Tibial nerve (tissue), 4 donors: ENCODE data around the gene ZNF765. TPM values are rescaled to one million over a fixed set of nuclear protein-coding genes. Genes with fewer than 3 reads are reported as not detected.
"Not testable (repeated sequence)": the region's sequence is repeated elsewhere in the genome, so short reads cannot be mapped to it uniquely, and the experiment has no call there.

ENCODE experiments used
- DNase-seq, 2 donors: peaks; one replicate each; pipeline ENCODE4 v3.0.0-alpha.2; 2019; ENCODE audit warnings: low spot score in 2 of 2
- H3K27ac ChIP-seq, 4 donors: fragments of 200-600 bp; sonication (generic) in 3 of 4; one replicate each; pipeline ENCODE4 v1.5.1; 2017 to 2019; ENCODE audit warnings: mild to moderate bottlenecking in 1 of 4
- H3K27me3 ChIP-seq, 2 donors: fragments of 200-600 bp; sonication (generic) in 1 of 2; one replicate each; pipeline versions ENCODE4 v1.5.1 to v1.6.0; 2017 to 2019
- H3K36me3 ChIP-seq, 3 donors: fragments of 200-600 bp; sonication (generic); one replicate each; pipeline ENCODE4 v1.5.1; 2018 to 2019
- H3K4me1 ChIP-seq, 4 donors: fragments of 200-600 bp; sonication (generic) in 3 of 4; one replicate each; pipeline ENCODE4 v1.5.1; 2017 to 2019
- H3K4me3 ChIP-seq, 4 donors: fragments of 200-600 bp; sonication (generic) in 3 of 4; one replicate each; pipeline ENCODE4 v1.5.1; 2017 to 2019; ENCODE audit warnings: mild to moderate bottlenecking in 1 of 4, moderate library complexity in 1 of 4
- H3K9me3 ChIP-seq, 4 donors: fragments of 200-600 bp; sonication (generic) in 3 of 4; one replicate each; pipeline ENCODE4 v1.5.1; 2017 to 2019
- EP300 ChIP-seq, 2 donors: sonication (generic); formaldehyde crosslinking; IDR thresholded peaks; one replicate each; pipeline ENCODE4 v1.6.1; 2017; ENCODE audit warnings: antibody characterized with exemption in 2 of 2, mild to moderate bottlenecking in 1 of 2
- POLR2A ChIP-seq, 2 donors: fragments of 450-650 bp; IDR thresholded peaks; one replicate each; pipeline ENCODE4 v1.6.1; 2017; ENCODE audit warnings: antibody characterized with exemption in 2 of 2, mild to moderate bottlenecking in 2 of 2, moderate library complexity in 2 of 2
- WGBS, 2 donors: methylation state at CpG; one replicate each; pipeline ENCODE4 v1.1.5; 2018; 5-methylcytosine and 5-hydroxymethylcytosine counted together
- total RNA-seq, 4 donors: library from RNA; depleted of rRNA; stranded (reverse); fragments of >200 nt; gene quantifications; one replicate each; pipeline ENCODE4 v1.1.0, GENCODE V29; 2016
- TF ChIP-seq, protein P1 (sequence below), 5 experiments: fragments of 200-600 bp in 3 of 5; fragments of 450-650 bp in 2 of 5; sonication (generic) in 3 of 5; IDR thresholded peaks; one replicate each; pipeline ENCODE4 v1.5.1; 2016 to 2019; ENCODE audit warnings: antibody characterized with exemption in 5 of 5, mild to moderate bottlenecking in 3 of 5, moderate library complexity in 2 of 5

ZNF765 gene
- total RNA-seq, 4 donors from 2014 or later: 7.2 to 16.5 (median 10.1) TPM

DNA sequence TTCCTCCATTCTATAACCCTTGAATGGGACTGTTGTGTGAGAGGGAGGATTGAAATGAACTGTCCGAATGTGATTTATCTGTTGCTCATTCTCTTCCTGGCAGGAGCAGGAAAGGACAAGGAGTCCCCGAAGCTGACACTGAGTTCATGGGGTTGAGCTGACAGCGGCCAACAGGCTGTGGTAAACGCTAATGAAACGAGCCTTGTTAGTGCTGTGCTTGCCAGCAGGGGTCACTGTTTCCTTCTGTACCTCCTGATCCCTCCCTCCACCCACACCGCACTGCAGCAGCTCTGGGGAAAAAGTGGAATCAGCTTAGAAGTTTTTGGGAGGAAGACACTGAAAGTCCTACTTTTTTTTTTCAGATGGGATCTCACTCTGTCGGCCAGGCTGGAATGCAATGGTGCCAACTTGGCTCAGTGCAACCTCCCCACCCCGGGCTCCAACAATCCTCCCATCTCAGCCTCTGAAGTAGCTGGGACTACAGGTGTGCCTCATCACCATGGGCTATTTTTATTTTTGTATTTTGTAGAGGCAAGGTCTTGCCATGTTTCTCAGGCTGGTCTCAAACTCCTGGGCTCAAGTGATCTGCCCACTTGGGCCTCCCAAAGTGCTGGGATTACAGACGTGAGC lies 30.1 kb downstream of the ZNF765 start:
- Histone ChIP-seq H3K27ac (no peak overlapping the region), H3K4me1 (peaks cover 0 to 7% (median 0%) of the 10 kb centered on the region in 4 donors), H3K4me3 (no peak overlapping the region), H3K9me3 (no peaks in the 10 kb centered on the region), H3K27me3 (no peaks in the 10 kb centered on the region), H3K36me3 (no peaks in the 10 kb centered on the region)
- TF ChIP-seq EP300 (IDR thresholded peaks at IDR 0.05) (peak in 1 of 2 donors; percentile 26), POLR2A (IDR thresholded peaks at IDR 0.05) (no peak)
- TF ChIP-seq, protein P1, sequence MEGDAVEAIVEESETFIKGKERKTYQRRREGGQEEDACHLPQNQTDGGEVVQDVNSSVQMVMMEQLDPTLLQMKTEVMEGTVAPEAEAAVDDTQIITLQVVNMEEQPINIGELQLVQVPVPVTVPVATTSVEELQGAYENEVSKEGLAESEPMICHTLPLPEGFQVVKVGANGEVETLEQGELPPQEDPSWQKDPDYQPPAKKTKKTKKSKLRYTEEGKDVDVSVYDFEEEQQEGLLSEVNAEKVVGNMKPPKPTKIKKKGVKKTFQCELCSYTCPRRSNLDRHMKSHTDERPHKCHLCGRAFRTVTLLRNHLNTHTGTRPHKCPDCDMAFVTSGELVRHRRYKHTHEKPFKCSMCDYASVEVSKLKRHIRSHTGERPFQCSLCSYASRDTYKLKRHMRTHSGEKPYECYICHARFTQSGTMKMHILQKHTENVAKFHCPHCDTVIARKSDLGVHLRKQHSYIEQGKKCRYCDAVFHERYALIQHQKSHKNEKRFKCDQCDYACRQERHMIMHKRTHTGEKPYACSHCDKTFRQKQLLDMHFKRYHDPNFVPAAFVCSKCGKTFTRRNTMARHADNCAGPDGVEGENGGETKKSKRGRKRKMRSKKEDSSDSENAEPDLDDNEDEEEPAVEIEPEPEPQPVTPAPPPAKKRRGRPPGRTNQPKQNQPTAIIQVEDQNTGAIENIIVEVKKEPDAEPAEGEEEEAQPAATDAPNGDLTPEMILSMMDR (IDR thresholded peaks at IDR 0.05): peak; percentile 66 to 71 (median 70)
- 23 to 24% methylated on average over 9 of the region's 9 CpGs for WGBS, 2 donors
- DNase-seq: peak; percentile 36 to 71

DNA sequence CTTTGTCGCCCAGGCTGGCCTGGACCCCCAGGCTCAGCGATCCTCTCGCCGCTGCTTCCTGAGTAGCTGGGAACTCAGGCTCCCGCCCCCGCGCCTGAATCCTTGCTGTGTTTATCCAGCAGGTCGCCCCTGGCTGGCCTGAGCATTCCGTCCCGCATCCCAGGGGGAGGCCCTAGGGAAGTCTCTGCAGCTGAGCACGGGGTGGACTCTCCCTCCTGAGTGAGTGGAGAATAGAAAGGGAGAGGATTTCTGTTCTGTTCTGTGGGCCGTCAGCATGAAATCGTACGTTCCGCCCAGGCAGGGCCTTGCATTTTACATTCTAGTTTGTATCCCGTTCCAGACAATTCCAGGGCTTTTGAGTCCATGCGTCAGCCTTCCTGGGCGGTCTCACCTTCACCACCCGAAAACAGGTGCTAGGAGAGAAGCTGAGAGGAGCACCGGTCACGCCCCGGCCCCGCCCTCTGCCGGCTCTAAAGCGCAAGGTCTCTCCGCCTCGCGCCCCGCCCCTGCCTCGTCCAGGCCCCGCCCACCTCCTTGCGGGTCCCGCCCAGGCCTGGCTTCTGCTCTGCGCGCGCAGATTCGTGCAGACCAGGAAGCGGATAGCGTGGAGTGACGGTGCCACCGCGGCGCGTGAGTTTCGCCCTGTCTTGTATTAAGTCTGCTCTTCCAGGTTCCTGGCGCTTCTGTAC lies 36.6 kb downstream of the ZNF765 start, which contains the start of gene ZNF761:
TSS of gene ZNF761 (plus strand) at position 586 of the 689 bp plus-strand sequence. CDS start 15,285 bp downstream, outside the sequence.
- TF ChIP-seq EP300 (IDR thresholded peaks at IDR 0.05): peak; percentile 17 to 89
- TF ChIP-seq, protein P1 (IDR thresholded peaks at IDR 0.05): peak; percentile 36 to 70 (median 56)
- peak; percentile 45 to 78 for TF ChIP-seq POLR2A (IDR thresholded peaks at IDR 0.05)
- WGBS, 2 donors: 1 to 2% methylated on average over 29 to 46 of the region's 46 CpGs

DNA sequence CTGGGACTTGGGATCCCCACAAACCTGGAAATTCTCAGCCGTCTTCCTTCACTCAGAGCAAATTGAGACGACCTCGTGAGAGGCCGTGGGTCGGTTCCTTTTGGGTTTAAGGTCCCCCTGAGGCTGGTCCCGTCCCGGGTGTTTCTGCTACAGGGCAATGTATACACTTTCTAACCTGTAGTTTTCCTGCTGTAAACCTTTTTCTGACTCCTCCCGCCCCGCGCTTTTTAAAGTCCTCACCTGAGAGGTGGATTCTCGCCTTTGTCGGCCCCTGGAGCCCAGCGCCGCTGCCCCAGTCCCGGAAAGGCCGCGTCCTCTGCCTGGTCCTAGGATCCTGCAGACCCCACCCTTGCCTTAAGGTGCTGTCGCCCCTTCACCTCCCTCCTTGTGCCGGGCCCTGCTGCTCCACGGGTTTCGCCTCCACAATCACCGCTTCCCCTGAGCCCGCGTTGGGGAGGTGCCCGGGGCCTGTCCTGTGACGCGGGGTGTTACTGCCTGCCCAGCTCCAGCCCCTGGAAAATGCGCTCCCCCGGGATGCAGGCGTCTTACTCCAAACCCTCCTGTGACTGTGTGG lies 37.2 kb downstream of the ZNF765 start:
- Histone ChIP-seq H3K9me3 (no peaks in the 10 kb centered on the region), H3K4me3 (peak overlapping the region; percentile 41 to 79 (median 63)), H3K4me1 (peaks cover 0 to 15% (median 2%) of the 10 kb centered on the region in 4 donors), H3K27me3 (no peaks in the 10 kb centered on the region), H3K36me3 (peaks cover 0 to 31% (median 5%) of the 10 kb centered on the region in 3 donors), H3K27ac (peak overlapping the region in 3 of 4 donors; percentile 56 to 79 (median 62))
- TF ChIP-seq, protein P1 (IDR thresholded peaks at IDR 0.05): no peak
- no peak for TF ChIP-seq EP300 (IDR thresholded peaks at IDR 0.05)
- DNase-seq: no peak
- 0 to 1% methylated on average over 28 to 30 of the region's 30 CpGs for WGBS, 2 donors

More for the DNA sequence above, 36.6 kb downstream of the ZNF765 start, which contains the start of gene ZNF761:
- H3K36me3 ChIP-seq: peaks cover 0 to 26% (median 5%) of the 10 kb centered on the region in 3 donors
- peaks cover 0 to 15% (median 2%) of the 10 kb centered on the region in 4 donors for H3K4me1 ChIP-seq
- H3K4me3 ChIP-seq: peak within 1 kb of the TSS; percentile 41 to 79 (median 63)
- no peaks in the 10 kb centered on the region for H3K9me3 ChIP-seq
- H3K27me3 ChIP-seq: no peaks in the 10 kb centered on the region
- peak; percentile 89 to 94 for DNase-seq
- H3K27ac ChIP-seq: peak within 1 kb of the TSS; percentile 15 to 79 (median 59)

DNA sequence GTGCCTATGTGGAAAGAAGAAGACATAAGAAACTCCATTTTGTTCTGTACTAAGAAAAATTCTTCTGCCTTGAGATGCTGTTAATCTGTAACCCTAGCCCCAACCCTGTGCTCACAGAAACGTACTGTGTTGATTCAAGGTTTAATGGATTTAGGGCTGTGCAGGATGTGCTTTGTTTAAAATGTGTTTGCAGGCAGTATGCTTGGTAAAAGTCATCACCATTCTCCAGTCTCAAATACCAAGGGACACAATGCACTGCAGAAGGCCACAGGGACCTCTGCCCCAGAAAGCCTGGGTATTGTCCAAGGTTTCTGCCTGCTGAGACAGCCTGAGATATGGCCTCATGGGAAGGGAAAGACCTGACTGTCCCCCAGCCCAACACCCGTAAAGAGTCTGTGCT lies 48.9 kb downstream of the ZNF765 start:
- not testable (repeated sequence) for H3K4me1 ChIP-seq, H3K27ac ChIP-seq, DNase-seq, H3K4me3 ChIP-seq, H3K27me3 ChIP-seq
- Histone ChIP-seq H3K9me3 (peaks cover 0 to 69% (median 4%) of the 10 kb centered on the region in 4 donors), H3K36me3 (peaks cover 2 to 92% (median 3%) of the 10 kb centered on the region in 3 donors)
- 75 to 86% methylated on average over 2 of the region's 2 CpGs for WGBS, 2 donors

DNA sequence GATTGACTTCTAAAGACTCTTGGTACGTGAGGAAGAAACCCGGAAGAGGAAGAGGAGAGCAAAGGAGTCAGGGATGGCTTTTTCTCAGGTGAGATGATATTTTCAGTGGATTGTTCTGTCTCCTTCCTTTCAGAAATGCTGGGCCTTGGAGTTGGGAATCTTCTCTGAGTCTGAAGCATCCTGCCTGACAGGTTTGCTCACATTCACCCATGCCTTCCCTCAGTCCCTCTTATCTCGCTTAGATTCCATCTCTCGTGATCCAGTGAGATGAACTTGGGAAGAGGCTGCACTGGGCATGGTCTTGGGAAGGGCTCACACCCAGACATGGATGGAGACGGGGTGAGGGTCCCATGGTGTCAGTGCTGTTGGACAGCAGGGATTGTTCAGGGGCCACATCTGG lies 52.2 kb downstream of the ZNF765 start:
- peaks cover 0 to 79% (median 7%) of the 10 kb centered on the region in 4 donors for H3K9me3 ChIP-seq

More for the DNA sequence above, 52.2 kb downstream of the ZNF765 start:
- H3K27me3 ChIP-seq, H3K4me3 ChIP-seq, DNase-seq, H3K4me1 ChIP-seq, H3K27ac ChIP-seq: not testable (repeated sequence)
- 92 to 99% methylated on average over 5 of the region's 5 CpGs for WGBS, 2 donors
- H3K36me3 ChIP-seq: peaks cover 3 to 96% (median 17%) of the 10 kb centered on the region in 3 donors
